HG02885 (cell line): ENCODE measurements around the gene VGLL4.
"Not testable (repeated sequence)": the region's sequence is repeated elsewhere in the genome, so short reads cannot be mapped to it uniquely, and the experiment has no call there.

Experiments used
- ATAC-seq: cut with Tn5 transposase; IDR thresholded peaks from one replicate; pipeline ENCODE4 v1.9.1; 2021; ENCODE audit warnings: mild to moderate bottlenecking; ENCODE audit not compliant: unreplicated experiment, poor library complexity

Gene VGLL4

GRCh38 chr3:11591391-11592282 lies 52.1 kb downstream of the VGLL4 start:
- ATAC-seq = no peak

GRCh38 chr3:11591002-11591355 lies 52.7 kb downstream of the VGLL4 start:
- no peak for ATAC-seq

GRCh38 chr3:11589706-11590105 lies 54.0 kb downstream of the VGLL4 start:
- no peak for ATAC-seq

GRCh38 chr3:11588755-11589154 lies 55.0 kb downstream of the VGLL4 start:
- ATAC-seq = no peak

- ATAC-seq = no peak
Measured at GRCh38 chr3:11588338-11588737, 55.4 kb downstream of the VGLL4 start.

GRCh38 chr3:11587766-11588165 lies 55.9 kb downstream of the VGLL4 start:
- ATAC-seq = no peak

- ATAC-seq = no peak
Measured at GRCh38 chr3:11584570-11584969, 59.1 kb downstream of the VGLL4 start.

- ATAC-seq = no peak
Measured at GRCh38 chr3:11583638-11584046, 60.1 kb downstream of the VGLL4 start.

- ATAC-seq = no peak
Measured at GRCh38 chr3:11583235-11583634, 60.5 kb downstream of the VGLL4 start.

GRCh38 chr3:11582191-11582968 lies 61.3 kb downstream of the VGLL4 start:
- ATAC-seq = no peak

- ATAC-seq = no peak
Measured at GRCh38 chr3:11581237-11582190, 62.2 kb downstream of the VGLL4 start.

- ATAC-seq = no peak
Measured at GRCh38 chr3:11580645-11581044, 63.1 kb downstream of the VGLL4 start.

- no peak for ATAC-seq
Measured at GRCh38 chr3:11578169-11578568, 65.5 kb downstream of the VGLL4 start.

GRCh38 chr3:11576453-11576852 lies 67.3 kb downstream of the VGLL4 start:
- no peak for ATAC-seq

- no peak for ATAC-seq
Measured at GRCh38 chr3:11575677-11576076, 68.0 kb downstream of the VGLL4 start.

- ATAC-seq = no peak
Measured at GRCh38 chr3:11574981-11575669, 68.6 kb downstream of the VGLL4 start.

GRCh38 chr3:11572660-11573059 lies 71.1 kb downstream of the VGLL4 start:
- not testable (repeated sequence) for ATAC-seq

GRCh38 chr3:11570789-11571495 lies 72.8 kb downstream of the VGLL4 start:
- ATAC-seq = no peak

GRCh38 chr3:11570251-11570650 lies 73.5 kb downstream of the VGLL4 start:
- no peak for ATAC-seq
